Measurements from ENCODE around the gene RPL7A.
"Not testable (repeated sequence)": the region's sequence is repeated elsewhere in the genome, so short reads cannot be mapped to it uniquely, and the experiment has no call there.

The RPL7A gene

GRCh38 chr9:133347985-133348717 is at the start of gene RPL7A, which contains the start of gene MED22:
TSS of gene RPL7A (plus strand) at chr9:133348218. CDS start at chr9:133348244, 26 bp downstream.
TSS of gene MED22 (minus strand) at chr9:133348131. CDS start at chr9:133346662, 1,469 bp downstream.
- DNase-seq (ENCODE audit: low read depth in 1 of 2, low spot score in 1 of 2) = peak; percentile 80 to 83

GRCh38 chr9:133299996-133300395 is 48.0 kb upstream of the RPL7A start:
- DNase-seq (ENCODE audit: low read depth in 1 of 2, low spot score in 1 of 2) = not testable (repeated sequence)

- no peak for DNase-seq (ENCODE audit: low read depth in 1 of 2, low spot score in 1 of 2)
These were observed 46.5 kb upstream of the RPL7A start for GRCh38 chr9:133301253-133302230.

- DNase-seq (ENCODE audit: low read depth in 1 of 2, low spot score in 1 of 2) = no peak
These were observed 44.5 kb upstream of the RPL7A start for GRCh38 chr9:133303266-133304157.

- no peak for DNase-seq (ENCODE audit: low read depth in 1 of 2, low spot score in 1 of 2)
These were observed 43.9 kb upstream of the RPL7A start for GRCh38 chr9:133304158-133304470.

- no peak for DNase-seq (ENCODE audit: low read depth in 1 of 2, low spot score in 1 of 2)
These were observed 43.3 kb upstream of the RPL7A start for GRCh38 chr9:133304477-133305377.

- no peak for DNase-seq (ENCODE audit: low read depth in 1 of 2, low spot score in 1 of 2)
These were observed 42.3 kb upstream of the RPL7A start for GRCh38 chr9:133305731-133306130.

GRCh38 chr9:133306242-133307204 is 41.5 kb upstream of the RPL7A start:
- no peak for DNase-seq (ENCODE audit: low read depth in 1 of 2, low spot score in 1 of 2)

- no peak for DNase-seq (ENCODE audit: low read depth in 1 of 2, low spot score in 1 of 2)
These were observed 40.7 kb upstream of the RPL7A start for GRCh38 chr9:133307301-133307700.

GRCh38 chr9:133309608-133310007 is 38.4 kb upstream of the RPL7A start:
- DNase-seq (ENCODE audit: low read depth in 1 of 2, low spot score in 1 of 2) = no peak

- no peak for DNase-seq (ENCODE audit: low read depth in 1 of 2, low spot score in 1 of 2)
These were observed 32.0 kb upstream of the RPL7A start for GRCh38 chr9:133315997-133316396.

- DNase-seq (ENCODE audit: low read depth in 1 of 2, low spot score in 1 of 2) = not testable (repeated sequence)
These were observed 30.5 kb upstream of the RPL7A start for GRCh38 chr9:133317551-133317950.

- DNase-seq (ENCODE audit: low read depth in 1 of 2, low spot score in 1 of 2) = no peak
These were observed 27.6 kb upstream of the RPL7A start for GRCh38 chr9:133320421-133320881.

GRCh38 chr9:133321411-133321935 is 26.5 kb upstream of the RPL7A start:
- no peak for DNase-seq (ENCODE audit: low read depth in 1 of 2, low spot score in 1 of 2)

GRCh38 chr9:133322701-133323100 is 25.3 kb upstream of the RPL7A start:
- DNase-seq (ENCODE audit: low read depth in 1 of 2, low spot score in 1 of 2) = no peak

GRCh38 chr9:133323211-133323610 is 24.8 kb upstream of the RPL7A start:
- no peak for DNase-seq (ENCODE audit: low read depth in 1 of 2, low spot score in 1 of 2)

GRCh38 chr9:133323991-133324703 is 23.9 kb upstream of the RPL7A start:
- DNase-seq (ENCODE audit: low read depth in 1 of 2, low spot score in 1 of 2) = no peak

GRCh38 chr9:133327021-133327420 is 21.0 kb upstream of the RPL7A start:
- not testable (repeated sequence) for DNase-seq (ENCODE audit: low read depth in 1 of 2, low spot score in 1 of 2)

Data from activated T-helper 1 cell treated with anti-CD3 and anti-CD28 coated beads, Interleukin-2, amount 50 U/mL, for 16 hours (primary cell).